ENCODE results near the gene SEL1L. TPM values are rescaled to one million over a fixed set of nuclear protein-coding genes. Genes with fewer than 3 reads are reported as not detected.

SEL1L gene
- total and polyA plus RNA-seq, 2 donors (not counting 3 experiments of a cell fraction or from before 2014, with no cell fraction given) = 15.0 to 95.0 TPM

GRCh38 chr14:81459912-81460311 lies 73.7 kb downstream of the SEL1L start:
- no peaks in the 10 kb centered on the region for H3K9me3 ChIP-seq (replicated peaks; ENCODE audit: control insufficient read depth, insufficient read depth, low read length)
- H3K36me3 ChIP-seq (ENCODE audit: control insufficient read depth in 2 of 2, extremely low read depth in 1 of 2, insufficient read depth in 2 of 2, low read length in 2 of 2) = no peaks in the 10 kb centered on the region
- no peak overlapping the region for H3K4me2 ChIP-seq (ENCODE audit: insufficient read depth, low read length)
- BruUV-seq (replicated peaks) = no TSS peak
- TF ChIP-seq EZH2 (IDR thresholded peaks at IDR 0.05; ENCODE audit: borderline replicate concordance, low read depth, low read length, severe bottlenecking) (no peak), CTCF (IDR thresholded peaks at IDR 0.05; ENCODE audit: extremely low read depth in 1 of 2, insufficient read depth in 1 of 2, low read depth in 1 of 2, low read length in 2 of 2) (no peak), MAX (IDR thresholded peaks at IDR 0.05; ENCODE audit: insufficient read depth, insufficient read length) (no peak), FOS (IDR thresholded peaks at IDR 0.05; ENCODE audit: borderline replicate concordance, insufficient read depth, low read length) (no peak), JUN (IDR thresholded peaks at IDR 0.05; ENCODE audit: borderline replicate concordance, insufficient read depth, insufficient read length, low read depth) (no peak), MYC (IDR thresholded peaks at IDR 0.05; ENCODE audit: low read depth, low read length) (no peak), POLR2A (IDR thresholded peaks at IDR 0.05; ENCODE audit: low read depth, low read length) (no peak), GATA2 (IDR thresholded peaks at IDR 0.05; ENCODE audit: insufficient read depth, insufficient read length, low read depth, low read length) (no peak), POLR2AphosphoS5 (IDR thresholded peaks at IDR 0.05; ENCODE audit: insufficient read depth, low read depth, low read length) (no peak)
- no peaks in the 10 kb centered on the region for H3K79me2 ChIP-seq (ENCODE audit: control insufficient read depth, insufficient read depth, low read length)
- POLR2A ChIA-PET = no interaction called here
- CTCF ChIA-PET = interaction anchor here (1.3 to 1.9 kb wide), 2 partner anchors 191 to 472 kb away, joined by 3 to 7 read pairs; no protein-coding TSS in a partner anchor
- H3K4me1 ChIP-seq (ENCODE audit: control insufficient read depth, extremely low read depth, insufficient read depth, low read length) = no peaks in the 10 kb centered on the region
- no peak overlapping the region for H3K27ac ChIP-seq (ENCODE audit: insufficient read depth, low read depth, low read length)
- dilution Hi-C loops (cut with MboI; ENCODE audit: extremely low pct_ligation_motif_present, low sequenced_read_pairs) (no loop called here), intact Hi-C loops (cut with micrococcal nuclease) (loop anchor here (5.0 kb wide), 1 partner anchor 473 kb away; no protein-coding TSS in a partner anchor)
- FAIRE-seq (no peak), DNase-seq (ENCODE audit: low read depth, low spot score) (no peak)
- no peak overlapping the region for H2AFZ ChIP-seq (ENCODE audit: low read depth, low read length)
- H3K9ac ChIP-seq (replicated peaks; ENCODE audit: extremely low read depth, insufficient read depth, low read length) = no peak overlapping the region
- no peaks in the 10 kb centered on the region for H3K27me3 ChIP-seq (ENCODE audit: control insufficient read depth in 2 of 2, insufficient read depth in 2 of 2, low read length in 2 of 2)
- H3K9me1 ChIP-seq (replicated peaks; ENCODE audit: control insufficient read depth, extremely low read depth, insufficient read depth, low read length) = no peaks in the 10 kb centered on the region
- H3K4me3 ChIP-seq (replicated peaks in 1 of 3; ENCODE audit: insufficient read depth in 1 of 3, low read depth in 1 of 3, low read length in 3 of 3) = no peak overlapping the region
- no peaks in the 10 kb centered on the region for H4K20me1 ChIP-seq (replicated peaks; ENCODE audit: control insufficient read depth, extremely low read depth, insufficient read depth, low read length)

Data from endothelial cell of umbilical vein (primary cell).